Ovary (tissue), 9 donors: ENCODE results near the gene ADGRB3. TPM values are rescaled to one million over a fixed set of nuclear protein-coding genes. Genes with fewer than 3 reads are reported as not detected.

Experiments used
- DNase-seq, 5 donors: peaks; one replicate each; pipeline ENCODE4 v3.0.0-alpha.2; 2019 to 2020
- H3K27ac ChIP-seq, 2 donors: fragments of 200-600 bp; one replicate each; pipeline versions ENCODE4 v1.5.1 to v1.8.0; 2019 to 2022
- H3K27me3 ChIP-seq: fragments of 200-600 bp; one replicate; pipeline ENCODE4 v1.8.0; 2022
- H3K36me3 ChIP-seq: fragments of 200-600 bp; sonication (generic); one replicate; pipeline ENCODE4 v1.5.1; 2019
- H3K4me1 ChIP-seq: one replicate; pipeline ENCODE4 v1.8.1; 2013; ENCODE audit warnings: mild to moderate bottlenecking, moderate library complexity; ENCODE audit not compliant: insufficient read depth
- H3K4me3 ChIP-seq: fragments of 200-600 bp; sonication (generic); one replicate; pipeline ENCODE4 v1.5.1; 2017
- H3K9me3 ChIP-seq, 2 donors: fragments of 200-600 bp in 1 of 2; sonication (generic) in 1 of 2; one replicate each; pipeline versions ENCODE4 v1.5.1 to v1.8.1; 2013 to 2019; ENCODE audit warnings: mild to moderate bottlenecking in 1 of 2, moderate library complexity in 1 of 2
- CTCF ChIP-seq, 3 donors: fragments of 450-650 bp in 2 of 3; fragments of 200-600 bp in 1 of 3; IDR thresholded peaks; one replicate each; pipeline versions ENCODE4 v1.5.1 to v1.8.0; 2016 to 2022; ENCODE audit warnings: antibody characterized with exemption in 3 of 3, mild to moderate bottlenecking in 1 of 3
- EP300 ChIP-seq: sonication (generic); formaldehyde crosslinking; IDR thresholded peaks from one replicate; pipeline ENCODE4 v1.6.1; 2017; ENCODE audit warnings: antibody characterized with exemption
- POLR2A ChIP-seq: fragments of 450-650 bp; IDR thresholded peaks from one replicate; pipeline ENCODE4 v1.6.1; 2017; ENCODE audit warnings: antibody characterized with exemption, mild to moderate bottlenecking, moderate library complexity
- WGBS, 3 donors: extraction: QIAGEN DNeasy Blood & Tissue Kit in 1 of 3; methylation state at CpG; one replicate each; pipeline versions ENCODE4 v1.1.5 to v1.1.7; 2013 to 2017; 5-methylcytosine and 5-hydroxymethylcytosine counted together
- intact Hi-C, 4 donors: fragments of 100-400 bp; cut with DNase I; formaldehyde crosslinking; loops; one replicate each; pipeline versions ENCODE4 v1.11.0 to v1.15.1; 2022 to 2023
- polyA plus RNA-seq, 2 donors: library from polyadenylated mRNA; stranded (reverse); fragments of 200-250 nt in 1 of 2; fragments of 350-450 nt in 1 of 2; fragmentation: Illumina TruSeq in 1 of 2; extraction: RNeasy Lipid Tissue Mini Kit (QIAGEN cat#74804) in 1 of 2; gene quantifications; one replicate each; pipeline ENCODE4 v1.2.3, GENCODE V29; 2013 to 2014
- total RNA-seq, 7 donors: library from RNA; depleted of rRNA in 2 of 7; stranded (reverse); fragments of >200 nt in 2 of 7; fragmentation: NEBNext Ultra II Directional in 3 of 7; extraction: Animal tissue kit (Norgen Biotek cat#: 25700) in 3 of 7; gene quantifications; one replicate each; pipeline versions ENCODE4 v1.1.0 to v1.2.4, GENCODE V29; 2016 to 2023
- donor health status: DM: no; HTN: no; CAD: no; lungs with moderate emphysema.
- donor health status: DM: no; HTN: no; CAD: no.
- donor health status: Bipolar disorder and iron deficiency.
- donor health status: DM: yes; HTN: yes; CAD: no.
- donor health status: DM: no; HTN: no; CAD: no.
- donor health status: DM: yes; HTN: yes; CAD: no.

The ADGRB3 gene
- total and polyA plus RNA-seq, 9 donors, result 0.28 to 3.0 (median 1.4) TPM

GRCh38 chr6:69238067-69238466, 603.0 kb downstream of the ADGRB3 start:
- no peaks in the 10 kb centered on the region for H3K27me3 ChIP-seq
- no peaks in the 10 kb centered on the region for H3K9me3 ChIP-seq
- 45 to 63% (median 47%) methylated on average over 1 of the region's 1 CpG for WGBS, 3 donors
- no peak overlapping the region for H3K4me3 ChIP-seq
- no peak for TF ChIP-seq CTCF (IDR thresholded peaks at IDR 0.05)
- no peak for TF ChIP-seq EP300
- TF ChIP-seq POLR2A, result no peak
- H3K4me1 ChIP-seq, result no peaks in the 10 kb centered on the region
- no peaks in the 10 kb centered on the region for H3K36me3 ChIP-seq
- H3K27ac ChIP-seq, result no peak overlapping the region
- intact Hi-C loops, result no loop called here
- no peak for DNase-seq

DNA sequence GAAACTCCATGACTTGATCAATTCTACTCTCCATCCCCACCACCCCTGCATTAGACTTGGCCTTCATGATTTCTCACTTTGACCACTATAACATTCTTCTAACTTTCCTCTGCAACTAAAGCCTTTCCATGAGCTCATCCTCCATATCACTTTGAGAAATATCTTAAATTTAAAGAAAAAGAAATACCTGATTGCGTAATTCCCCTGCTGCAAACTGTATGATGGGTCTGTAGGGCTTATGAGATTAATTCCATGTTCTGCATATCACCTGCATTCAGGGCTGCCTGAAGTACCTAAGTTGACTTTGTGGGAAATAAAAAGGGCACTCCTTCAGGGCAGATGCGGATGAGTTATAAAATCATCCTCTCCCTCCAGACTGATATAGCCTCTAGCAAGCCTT, 611.9 kb downstream of the ADGRB3 start:
- TF ChIP-seq CTCF (IDR thresholded peaks at IDR 0.05) (no peak), EP300 (no peak), POLR2A (no peak)
- H3K4me1 ChIP-seq, result no peaks in the 10 kb centered on the region
- no peak for DNase-seq
- H3K9me3 ChIP-seq, result no peaks in the 10 kb centered on the region
- no peaks in the 10 kb centered on the region for H3K27me3 ChIP-seq
- no peaks in the 10 kb centered on the region for H3K36me3 ChIP-seq
- H3K27ac ChIP-seq, result no peak overlapping the region
- 92 to 96% (median 95%) methylated on average over 2 of the region's 2 CpGs for WGBS, 3 donors
- H3K4me3 ChIP-seq, result no peak overlapping the region
- intact Hi-C loops, result no loop called here

- no peaks in the 10 kb centered on the region for H3K27me3 ChIP-seq
- 73 to 95% (median 86%) methylated on average over 2 of the region's 2 CpGs for WGBS, 3 donors
- TF ChIP-seq EP300, result no peak
- no peak for TF ChIP-seq CTCF (IDR thresholded peaks at IDR 0.05)
- no peak for TF ChIP-seq POLR2A
- intact Hi-C loops, result no loop called here
- no peaks in the 10 kb centered on the region for H3K4me1 ChIP-seq
- H3K27ac ChIP-seq, result no peak overlapping the region
- H3K36me3 ChIP-seq, result no peaks in the 10 kb centered on the region
- no peak for DNase-seq
- no peaks in the 10 kb centered on the region for H3K9me3 ChIP-seq
- H3K4me3 ChIP-seq, result no peak overlapping the region
These were observed 625.9 kb downstream of the ADGRB3 start for GRCh38 chr6:69261010-69261409.

- H3K4me1 ChIP-seq, result no peaks in the 10 kb centered on the region
- no peaks in the 10 kb centered on the region for H3K27me3 ChIP-seq
- no peak overlapping the region for H3K27ac ChIP-seq
- intact Hi-C loops, result no loop called here
- H3K9me3 ChIP-seq, result no peaks in the 10 kb centered on the region
- H3K4me3 ChIP-seq, result no peak overlapping the region
- TF ChIP-seq POLR2A (no peak), EP300 (no peak), CTCF (IDR thresholded peaks at IDR 0.05) (no peak)
- no peaks in the 10 kb centered on the region for H3K36me3 ChIP-seq
- 89 to 92% (median 89%) methylated on average over 2 of the region's 2 CpGs for WGBS, 3 donors
- no peak for DNase-seq
These were observed 628.2 kb downstream of the ADGRB3 start for GRCh38 chr6:69263297-69263696.

- intact Hi-C loops, result no loop called here
- 84 to 91% (median 85%) methylated on average over 2 of the region's 2 CpGs for WGBS, 3 donors
- H3K9me3 ChIP-seq, result no peaks in the 10 kb centered on the region
- DNase-seq, result no peak
- H3K4me3 ChIP-seq, result no peak overlapping the region
- no peaks in the 10 kb centered on the region for H3K27me3 ChIP-seq
- TF ChIP-seq POLR2A (no peak), EP300 (no peak), CTCF (IDR thresholded peaks at IDR 0.05) (no peak)
- H3K27ac ChIP-seq, result no peak overlapping the region
- H3K4me1 ChIP-seq, result no peaks in the 10 kb centered on the region
- H3K36me3 ChIP-seq, result no peaks in the 10 kb centered on the region
These were observed 630.0 kb downstream of the ADGRB3 start for GRCh38 chr6:69265090-69265489.
